ENCODE data around the gene IGF1R. TPM values are rescaled to one million over a fixed set of nuclear protein-coding genes. Genes with fewer than 3 reads are reported as not detected.

The IGF1R gene
- total and polyA plus RNA-seq, 2 of the 13 experiments (the other 11 are each of a cell fraction or from before 2014, with no cell fraction given) = 15.9 to 18.4 TPM

- ChIA-PET POLR2A (no interaction called here), CTCF (ENCODE audit: low intra/inter-chr PET ratio, low total read pairs) (no interaction called here)
- 85% methylated on average over 6 of the region's 6 CpGs for WGBS (ENCODE audit: low lambda C conversion rate)
- Histone ChIP-seq H3K4me3 (replicated peaks in 1 of 3; ENCODE audit: insufficient read depth in 1 of 3, low read depth in 2 of 3, low read length in 3 of 3) (no peak overlapping the region), H3K9me3 (ENCODE audit: low read length) (no peaks in the 10 kb centered on the region), H4K20me1 (ENCODE audit: insufficient read depth, low read length) (peaks cover 83% of the 10 kb centered on the region), H3K27ac (ENCODE audit: extremely low read length, insufficient read depth, low read length) (no peak overlapping the region), H2AFZ (ENCODE audit: low read length) (no peak overlapping the region), H3K9ac (ENCODE audit: insufficient read depth, low read depth, low read length) (no peak overlapping the region), H3K4me1 (ENCODE audit: insufficient read depth, low read length) (peaks cover 63% of the 10 kb centered on the region), H3K4me2 (ENCODE audit: low read depth, low read length) (no peak overlapping the region), H3K79me2 (ENCODE audit: insufficient read depth, low read length) (peaks cover 74% of the 10 kb centered on the region), H3K27me3 (ENCODE audit: control insufficient read depth in 1 of 2, insufficient read depth in 2 of 2, low read length in 2 of 2) (no peaks in the 10 kb centered on the region), H3K36me3 (replicated peaks in 1 of 2; ENCODE audit: control insufficient read depth in 1 of 2, insufficient read depth in 2 of 2, low read length in 2 of 2) (0 out of 5 replicates have a peak, but pooled peaks cover 0 to 3% of the 10 kb centered on the region in 2 experiments)
- intact Hi-C loops (cut with micrococcal nuclease; ENCODE audit: unreplicated experiment) (loop anchor here (2.0 kb wide), 1 partner anchor 14 kb away; no protein-coding TSS in a partner anchor), in situ Hi-C loops (cut with HindIII; ENCODE audit: extremely low pct_ligation_motif_present, low pct_unique_long_range_greater_than_20kb) (no loop called here)
- TF ChIP-seq ZNF280D (CRISPR knock-in tag; IDR thresholded peaks at IDR 0.05) (no peak), NFATC3 (CRISPR knock-in tag; IDR thresholded peaks at IDR 0.05) (no peak), ZFP36 (IDR thresholded peaks at IDR 0.05; ENCODE audit: borderline replicate concordance, low read depth, low read length, partially characterized antibody) (no peak), ZNF552 (CRISPR knock-in tag; IDR thresholded peaks at IDR 0.05; ENCODE audit: borderline replicate concordance) (no peak), ZNF564 (CRISPR knock-in tag; IDR thresholded peaks at IDR 0.05) (no peak), CHCHD3 (CRISPR knock-in tag; IDR thresholded peaks at IDR 0.05) (no peak), ZNF724P (CRISPR knock-in tag; IDR thresholded peaks at IDR 0.05; ENCODE audit: borderline replicate concordance) (no peak), ZNF773 (CRISPR knock-in tag; IDR thresholded peaks at IDR 0.05; ENCODE audit: borderline replicate concordance) (no peak), GABPB1 (CRISPR knock-in tag; IDR thresholded peaks at IDR 0.05) (no peak), ZNF850 (CRISPR knock-in tag; conservative IDR thresholded peaks at IDR 0.05) (no peak), SALL2 (CRISPR knock-in tag; IDR thresholded peaks at IDR 0.05) (no peak)
- DNase-seq (ENCODE audit: low spot score) (no peak), FAIRE-seq (no peak), ATAC-seq (no peak)
- BruUV-seq (replicated peaks) = no TSS peak
Measured at GRCh38 chr15:98798375-98798893, 150.1 kb downstream of the IGF1R start.
